Osteocyte (in vitro differentiated cells): ENCODE data around the gene ATXN10. TPM values are rescaled to one million over a fixed set of nuclear protein-coding genes. Genes with fewer than 3 reads are reported as not detected.

ENCODE experiments used
- DNase-seq: peaks from one replicate; pipeline ENCODE4 v3.0.0; 2021; ENCODE audit warnings: mixed read lengths; ENCODE audit not compliant: unreplicated experiment; ENCODE audit errors: extremely low spot score
- H3K27ac Mint-ChIP-seq: one replicate; pipeline ENCODE4 v1.8.0; 2021; ENCODE audit warnings: mild to moderate bottlenecking, mixed read lengths; ENCODE audit not compliant: unreplicated experiment
- H3K27me3 Mint-ChIP-seq: one replicate; pipeline ENCODE4 v1.8.0; 2021; ENCODE audit warnings: mixed read lengths; ENCODE audit not compliant: unreplicated experiment
- H3K36me3 Mint-ChIP-seq: one replicate; pipeline ENCODE4 v1.8.0; 2021; ENCODE audit warnings: mixed read lengths; ENCODE audit not compliant: unreplicated experiment
- H3K4me1 Mint-ChIP-seq: one replicate; pipeline ENCODE4 v1.8.0; 2021; ENCODE audit warnings: mixed read lengths; ENCODE audit not compliant: unreplicated experiment
- H3K4me3 Mint-ChIP-seq: one replicate; pipeline ENCODE4 v1.8.0; 2021; ENCODE audit warnings: mild to moderate bottlenecking, moderate library complexity, mixed read lengths; ENCODE audit not compliant: unreplicated experiment
- H3K9me3 Mint-ChIP-seq: one replicate; pipeline ENCODE4 v1.8.0; 2021; ENCODE audit warnings: mixed read lengths; ENCODE audit not compliant: unreplicated experiment
- total RNA-seq: library from RNA; stranded (reverse); gene quantifications from 2 replicates; pipeline ENCODE4 v1.2.1, GENCODE V29; 2021
- TF ChIP-seq, protein P1 (sequence below): fragments of 200-600 bp; sonication (generic); IDR thresholded peaks from 2 replicates; pipeline ENCODE4 v1.5.0; 2021; ENCODE audit warnings: antibody characterized with exemption, mild to moderate bottlenecking, moderate library complexity

Gene ATXN10
- total RNA-seq, 1 donor from 2014 or later = 164 TPM

- no peak for DNase-seq
- H3K4me1 Mint-ChIP-seq = peaks cover 18% of the 10 kb centered on the region
- no peaks in the 10 kb centered on the region for H3K27me3 Mint-ChIP-seq
- peaks cover 15% of the 10 kb centered on the region for H3K36me3 Mint-ChIP-seq
- no peaks in the 10 kb centered on the region for H3K9me3 Mint-ChIP-seq
- H3K27ac Mint-ChIP-seq = no peak overlapping the region
- TF ChIP-seq, protein P1, sequence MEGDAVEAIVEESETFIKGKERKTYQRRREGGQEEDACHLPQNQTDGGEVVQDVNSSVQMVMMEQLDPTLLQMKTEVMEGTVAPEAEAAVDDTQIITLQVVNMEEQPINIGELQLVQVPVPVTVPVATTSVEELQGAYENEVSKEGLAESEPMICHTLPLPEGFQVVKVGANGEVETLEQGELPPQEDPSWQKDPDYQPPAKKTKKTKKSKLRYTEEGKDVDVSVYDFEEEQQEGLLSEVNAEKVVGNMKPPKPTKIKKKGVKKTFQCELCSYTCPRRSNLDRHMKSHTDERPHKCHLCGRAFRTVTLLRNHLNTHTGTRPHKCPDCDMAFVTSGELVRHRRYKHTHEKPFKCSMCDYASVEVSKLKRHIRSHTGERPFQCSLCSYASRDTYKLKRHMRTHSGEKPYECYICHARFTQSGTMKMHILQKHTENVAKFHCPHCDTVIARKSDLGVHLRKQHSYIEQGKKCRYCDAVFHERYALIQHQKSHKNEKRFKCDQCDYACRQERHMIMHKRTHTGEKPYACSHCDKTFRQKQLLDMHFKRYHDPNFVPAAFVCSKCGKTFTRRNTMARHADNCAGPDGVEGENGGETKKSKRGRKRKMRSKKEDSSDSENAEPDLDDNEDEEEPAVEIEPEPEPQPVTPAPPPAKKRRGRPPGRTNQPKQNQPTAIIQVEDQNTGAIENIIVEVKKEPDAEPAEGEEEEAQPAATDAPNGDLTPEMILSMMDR = no peak
- H3K4me3 Mint-ChIP-seq = no peak overlapping the region
Measured at GRCh38 chr22:45726081-45726480, 54.4 kb downstream of the ATXN10 start.

DNA sequence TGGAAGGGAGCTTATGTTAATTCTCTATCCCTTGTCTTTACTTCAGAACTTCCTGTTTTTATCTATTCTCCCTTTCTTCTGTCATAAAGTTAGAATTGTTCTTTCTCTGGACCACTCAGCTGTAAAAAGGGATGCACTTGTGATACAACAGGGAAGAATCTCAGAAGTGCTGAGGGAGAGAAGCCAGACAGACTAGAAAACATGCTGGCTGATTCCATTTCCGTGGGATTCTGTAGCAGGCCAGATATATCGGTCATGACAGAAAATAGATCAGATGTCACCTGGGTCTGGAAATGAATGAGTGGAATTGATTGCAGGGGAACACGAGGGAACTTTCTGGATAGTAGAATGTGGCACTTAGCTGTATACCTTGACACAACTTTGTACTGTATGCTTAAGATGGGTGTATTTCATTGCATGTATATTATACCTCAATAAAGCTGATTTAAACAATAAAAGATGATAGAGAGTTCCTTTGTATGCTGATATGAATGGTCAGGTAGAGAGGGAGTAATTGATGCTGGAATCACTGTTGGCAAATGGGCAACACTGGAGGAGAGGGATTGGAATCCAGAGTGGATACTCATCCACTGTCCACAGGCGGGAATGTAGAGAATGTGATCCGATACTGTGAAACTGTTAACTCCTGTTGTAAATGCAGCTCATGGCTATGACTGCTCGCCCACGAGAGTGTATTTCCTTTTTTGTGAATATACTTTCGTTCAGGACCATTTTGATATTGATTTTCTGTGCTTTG lies 59.6 kb downstream of the ATXN10 start:
- Mint-ChIP-seq H3K27ac (peak overlapping the region; percentile 36), H3K27me3 (no peaks in the 10 kb centered on the region), H3K9me3 (no peaks in the 10 kb centered on the region), H3K4me3 (no peak overlapping the region), H3K36me3 (peaks cover 13% of the 10 kb centered on the region), H3K4me1 (peaks cover 21% of the 10 kb centered on the region)
- no peak for DNase-seq
- TF ChIP-seq, protein P1 = no peak

DNA sequence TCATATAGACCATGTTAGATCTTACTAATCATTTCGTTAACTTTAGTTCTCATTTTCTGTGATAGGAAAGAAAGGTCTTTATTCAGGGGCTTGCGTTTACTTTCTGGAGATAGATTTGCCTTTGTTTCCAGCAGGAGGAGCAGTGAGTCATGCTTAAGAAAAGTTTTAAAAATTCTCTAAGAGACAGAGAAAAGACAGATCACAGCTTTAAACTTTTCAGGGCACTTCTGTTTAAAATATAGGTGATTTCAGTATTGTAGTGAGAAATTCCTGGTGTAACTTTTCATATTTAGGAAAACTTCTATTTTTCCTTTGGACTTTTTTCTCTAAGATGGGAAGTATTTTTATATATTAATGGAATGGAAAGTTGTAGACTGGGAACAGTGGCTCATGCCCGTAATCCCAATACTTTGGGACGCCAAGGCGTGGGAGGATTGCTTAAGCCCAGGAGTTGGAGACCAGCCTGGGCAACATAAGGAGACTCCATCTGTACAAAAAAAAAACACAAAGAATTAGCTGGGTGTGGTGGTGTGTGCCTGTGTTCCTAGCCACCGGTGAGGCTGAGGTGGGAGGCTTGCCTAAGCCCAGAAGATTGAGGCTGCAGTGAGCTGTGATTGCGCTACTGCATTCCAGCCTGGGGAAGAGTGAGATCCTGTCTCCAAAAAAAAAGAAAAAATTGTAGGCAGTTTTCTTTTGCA lies 60.3 kb downstream of the ATXN10 start:
- no peaks in the 10 kb centered on the region for H3K27me3 Mint-ChIP-seq
- no peak for DNase-seq
- no peak overlapping the region for H3K4me3 Mint-ChIP-seq
- H3K9me3 Mint-ChIP-seq = no peaks in the 10 kb centered on the region
- H3K4me1 Mint-ChIP-seq = peaks cover 16% of the 10 kb centered on the region
- peaks cover 20% of the 10 kb centered on the region for H3K36me3 Mint-ChIP-seq
- TF ChIP-seq, protein P1 = peak; percentile 68
- H3K27ac Mint-ChIP-seq = peak overlapping the region; percentile 36

- no peaks in the 10 kb centered on the region for H3K9me3 Mint-ChIP-seq
- no peak for DNase-seq
- TF ChIP-seq, protein P1 = no peak
- no peaks in the 10 kb centered on the region for H3K27me3 Mint-ChIP-seq
- H3K4me3 Mint-ChIP-seq = no peak overlapping the region
- peaks cover 35% of the 10 kb centered on the region for H3K36me3 Mint-ChIP-seq
- peaks cover 22% of the 10 kb centered on the region for H3K4me1 Mint-ChIP-seq
- no peak overlapping the region for H3K27ac Mint-ChIP-seq
Measured at GRCh38 chr22:45735273-45735672, 63.6 kb downstream of the ATXN10 start.

GRCh38 chr22:45738206-45738605 lies 66.6 kb downstream of the ATXN10 start:
- H3K36me3 Mint-ChIP-seq = peaks cover 53% of the 10 kb centered on the region
- DNase-seq = no peak
- H3K27me3 Mint-ChIP-seq = no peaks in the 10 kb centered on the region
- peaks cover 6% of the 10 kb centered on the region for H3K9me3 Mint-ChIP-seq
- peaks cover 23% of the 10 kb centered on the region for H3K4me1 Mint-ChIP-seq
- TF ChIP-seq, protein P1 = no peak
- no peak overlapping the region for H3K27ac Mint-ChIP-seq
- no peak overlapping the region for H3K4me3 Mint-ChIP-seq
